ENCODE measurements around the gene MED25.

DNA sequence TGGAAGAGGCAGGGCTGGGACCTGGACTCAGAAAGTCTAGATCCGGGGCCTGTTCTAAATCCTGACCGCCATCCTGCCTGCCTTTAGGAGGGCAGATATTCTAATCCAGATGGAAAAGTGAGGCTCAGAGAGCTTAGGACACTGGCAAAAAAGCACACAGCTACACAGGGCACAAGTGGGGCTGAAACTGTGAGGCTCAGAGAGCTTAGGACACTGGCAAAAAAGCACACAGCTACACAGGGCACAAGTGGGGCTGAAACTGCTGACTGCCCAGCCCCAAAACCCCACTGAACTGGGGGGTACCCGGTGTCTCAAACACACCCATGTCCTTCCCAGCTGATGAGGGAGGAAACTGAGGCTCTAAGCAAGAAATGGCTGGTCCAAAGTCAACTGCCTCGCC is 57.1 kb downstream of the MED25 start:
- TF ChIP-seq, protein P1, sequence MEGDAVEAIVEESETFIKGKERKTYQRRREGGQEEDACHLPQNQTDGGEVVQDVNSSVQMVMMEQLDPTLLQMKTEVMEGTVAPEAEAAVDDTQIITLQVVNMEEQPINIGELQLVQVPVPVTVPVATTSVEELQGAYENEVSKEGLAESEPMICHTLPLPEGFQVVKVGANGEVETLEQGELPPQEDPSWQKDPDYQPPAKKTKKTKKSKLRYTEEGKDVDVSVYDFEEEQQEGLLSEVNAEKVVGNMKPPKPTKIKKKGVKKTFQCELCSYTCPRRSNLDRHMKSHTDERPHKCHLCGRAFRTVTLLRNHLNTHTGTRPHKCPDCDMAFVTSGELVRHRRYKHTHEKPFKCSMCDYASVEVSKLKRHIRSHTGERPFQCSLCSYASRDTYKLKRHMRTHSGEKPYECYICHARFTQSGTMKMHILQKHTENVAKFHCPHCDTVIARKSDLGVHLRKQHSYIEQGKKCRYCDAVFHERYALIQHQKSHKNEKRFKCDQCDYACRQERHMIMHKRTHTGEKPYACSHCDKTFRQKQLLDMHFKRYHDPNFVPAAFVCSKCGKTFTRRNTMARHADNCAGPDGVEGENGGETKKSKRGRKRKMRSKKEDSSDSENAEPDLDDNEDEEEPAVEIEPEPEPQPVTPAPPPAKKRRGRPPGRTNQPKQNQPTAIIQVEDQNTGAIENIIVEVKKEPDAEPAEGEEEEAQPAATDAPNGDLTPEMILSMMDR (IDR thresholded peaks at IDR 0.05), result no peak
- TF ChIP-seq POLR2A (IDR thresholded peaks at IDR 0.05) (no peak), EP300 (IDR thresholded peaks at IDR 0.05) (no peak)
